Adrenal gland (tissue), 12 donors: ENCODE results near the gene TSPAN32. TPM values are rescaled to one million over a fixed set of nuclear protein-coding genes. Genes with fewer than 3 reads are reported as not detected.
"Not testable (repeated sequence)": the region's sequence is repeated elsewhere in the genome, so short reads cannot be mapped to it uniquely, and the experiment has no call there.

Source experiments
- DNase-seq, 7 donors: peaks; one replicate each; pipeline ENCODE4 v3.0.0-alpha.2; 2019 to 2020
- H3K27ac ChIP-seq, 5 donors: fragments of 200-600 bp; sonication (generic) in 4 of 5; 1 replicate in 3 of 5; 2 replicates in 2 of 5; pipeline versions ENCODE4 v1.5.1 to v1.8.0; 2016 to 2020; ENCODE audit warnings: mild to moderate bottlenecking in 1 of 5
- H3K27me3 ChIP-seq: fragments of 200-600 bp; 2 replicates; pipeline ENCODE4 v1.8.0; 2021
- H3K36me3 ChIP-seq, 2 donors: fragments of 200-600 bp; replicated peaks in 1 of 2; 1 replicate in 1 of 2; 2 replicates in 1 of 2; pipeline versions ENCODE4 v1.5.1 to v1.8.0; 2018 to 2022
- H3K4me1 ChIP-seq, 2 donors: fragments of 200-600 bp; replicated peaks in 1 of 2; 1 replicate in 1 of 2; 2 replicates in 1 of 2; pipeline versions ENCODE4 v1.5.1 to v1.8.0; 2018 to 2021
- H3K4me3 ChIP-seq, 4 donors: fragments of 200-600 bp; sonication (generic) in 3 of 4; one replicate each; pipeline ENCODE4 v1.5.1; 2016 to 2018
- H3K9me3 ChIP-seq, 3 donors: fragments of 200-600 bp; sonication (generic) in 1 of 3; replicated peaks in 1 of 3; 1 replicate in 2 of 3; 2 replicates in 1 of 3; pipeline versions ENCODE4 v1.5.1 to v1.8.0; 2016 to 2021
- POLR2A ChIP-seq, 2 donors: fragments of 450-650 bp; IDR thresholded peaks; one replicate each; pipeline ENCODE4 v1.6.1; 2017; ENCODE audit warnings: antibody characterized with exemption in 2 of 2, mild to moderate bottlenecking in 2 of 2, moderate library complexity in 1 of 2
- WGBS, 4 donors: extraction: QIAGEN DNeasy Blood & Tissue Kit in 2 of 4; methylation state at CpG; one replicate each; pipeline versions ENCODE4 v1.1.5 to v1.1.7; 2013 to 2017; 5-methylcytosine and 5-hydroxymethylcytosine counted together
- intact Hi-C, 2 donors: fragments of 100-400 bp; cut with DNase I; formaldehyde crosslinking; loops; one replicate each; pipeline versions ENCODE4 v1.14.1 to v1.15.0; 2022 to 2023
- polyA plus RNA-seq, 3 donors: library from polyadenylated mRNA; stranded (reverse); fragments of 200-250 nt in 2 of 3; fragments of 350-450 nt in 1 of 3; fragmentation: Illumina TruSeq in 1 of 3; extraction: RNeasy Lipid Tissue Mini Kit (QIAGEN cat#74804) in 1 of 3; gene quantifications; one replicate each; pipeline ENCODE4 v1.2.3, GENCODE V29; 2013 to 2014
- total RNA-seq, 9 donors: library from RNA; depleted of rRNA in 4 of 9; stranded (reverse); fragments of >200 nt in 4 of 9; fragments of 120-200 nt in 1 of 9; fragmentation: NEBNext Ultra II Directional in 1 of 9; extraction: Animal tissue kit (Norgen Biotek cat#: 25700) in 1 of 9; gene quantifications; one replicate each; pipeline versions ENCODE4 v1.1.0 to v1.2.4, GENCODE V29; 2013 to 2023
- TF ChIP-seq, protein P1 (sequence below), 6 experiments: fragments of 450-650 bp in 4 of 6; fragments of 200-600 bp in 2 of 6; sonication (generic) in 1 of 6; IDR thresholded peaks; 1 replicate in 5 of 6; 2 replicates in 1 of 6; pipeline versions ENCODE4 v1.5.1 to v1.8.0; 2016 to 2021; ENCODE audit warnings: antibody characterized with exemption in 6 of 6, mild to moderate bottlenecking in 2 of 6, moderate library complexity in 1 of 6
- donor health status: healthy with polysubstance abuse.
- donor health status: Bipolar disorder and iron deficiency.
- donor health status: DM: yes; HTN: yes; CAD: no.
- donor health status: DM: no; HTN: no; CAD: no.
- donor health status: DM: no; HTN: no; CAD: no.
- donor health status: DM: yes; HTN: yes; CAD: no.

The TSPAN32 gene
- total and polyA plus RNA-seq, 12 donors: 0.14 to 7.0 (median 0.88) TPM; not detected in 4

GRCh38 chr11:2357246-2357645 is 55.4 kb downstream of the TSPAN32 start:
- 60 to 78% (median 63%) methylated on average over 6 to 8 of the region's 8 CpGs for WGBS, 4 donors
- DNase-seq: no peak

GRCh38 chr11:2357651-2358050 is 55.8 kb downstream of the TSPAN32 start:
- DNase-seq, H3K4me3 ChIP-seq, H3K27ac ChIP-seq, H3K9me3 ChIP-seq, H3K27me3 ChIP-seq, H3K36me3 ChIP-seq, H3K4me1 ChIP-seq, intact Hi-C loops: not testable (repeated sequence)
- 91 to 96% (median 94%) methylated on average over 9 to 13 of the region's 13 CpGs for WGBS, 4 donors

More at GRCh38 chr11:2357246-2357645, 55.4 kb downstream of the TSPAN32 start:
- intact Hi-C loops: no loop called here
- no peaks in the 10 kb centered on the region for H3K9me3 ChIP-seq
- no peaks in the 10 kb centered on the region for H3K27me3 ChIP-seq
- no peaks in the 10 kb centered on the region for H3K4me1 ChIP-seq
- H3K36me3 ChIP-seq: no peaks in the 10 kb centered on the region
- no peak for TF ChIP-seq POLR2A (IDR thresholded peaks at IDR 0.05)
- TF ChIP-seq, protein P1, sequence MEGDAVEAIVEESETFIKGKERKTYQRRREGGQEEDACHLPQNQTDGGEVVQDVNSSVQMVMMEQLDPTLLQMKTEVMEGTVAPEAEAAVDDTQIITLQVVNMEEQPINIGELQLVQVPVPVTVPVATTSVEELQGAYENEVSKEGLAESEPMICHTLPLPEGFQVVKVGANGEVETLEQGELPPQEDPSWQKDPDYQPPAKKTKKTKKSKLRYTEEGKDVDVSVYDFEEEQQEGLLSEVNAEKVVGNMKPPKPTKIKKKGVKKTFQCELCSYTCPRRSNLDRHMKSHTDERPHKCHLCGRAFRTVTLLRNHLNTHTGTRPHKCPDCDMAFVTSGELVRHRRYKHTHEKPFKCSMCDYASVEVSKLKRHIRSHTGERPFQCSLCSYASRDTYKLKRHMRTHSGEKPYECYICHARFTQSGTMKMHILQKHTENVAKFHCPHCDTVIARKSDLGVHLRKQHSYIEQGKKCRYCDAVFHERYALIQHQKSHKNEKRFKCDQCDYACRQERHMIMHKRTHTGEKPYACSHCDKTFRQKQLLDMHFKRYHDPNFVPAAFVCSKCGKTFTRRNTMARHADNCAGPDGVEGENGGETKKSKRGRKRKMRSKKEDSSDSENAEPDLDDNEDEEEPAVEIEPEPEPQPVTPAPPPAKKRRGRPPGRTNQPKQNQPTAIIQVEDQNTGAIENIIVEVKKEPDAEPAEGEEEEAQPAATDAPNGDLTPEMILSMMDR (IDR thresholded peaks at IDR 0.05): no peak
- H3K27ac ChIP-seq: no peak overlapping the region
- H3K4me3 ChIP-seq: no peak overlapping the region

DNA sequence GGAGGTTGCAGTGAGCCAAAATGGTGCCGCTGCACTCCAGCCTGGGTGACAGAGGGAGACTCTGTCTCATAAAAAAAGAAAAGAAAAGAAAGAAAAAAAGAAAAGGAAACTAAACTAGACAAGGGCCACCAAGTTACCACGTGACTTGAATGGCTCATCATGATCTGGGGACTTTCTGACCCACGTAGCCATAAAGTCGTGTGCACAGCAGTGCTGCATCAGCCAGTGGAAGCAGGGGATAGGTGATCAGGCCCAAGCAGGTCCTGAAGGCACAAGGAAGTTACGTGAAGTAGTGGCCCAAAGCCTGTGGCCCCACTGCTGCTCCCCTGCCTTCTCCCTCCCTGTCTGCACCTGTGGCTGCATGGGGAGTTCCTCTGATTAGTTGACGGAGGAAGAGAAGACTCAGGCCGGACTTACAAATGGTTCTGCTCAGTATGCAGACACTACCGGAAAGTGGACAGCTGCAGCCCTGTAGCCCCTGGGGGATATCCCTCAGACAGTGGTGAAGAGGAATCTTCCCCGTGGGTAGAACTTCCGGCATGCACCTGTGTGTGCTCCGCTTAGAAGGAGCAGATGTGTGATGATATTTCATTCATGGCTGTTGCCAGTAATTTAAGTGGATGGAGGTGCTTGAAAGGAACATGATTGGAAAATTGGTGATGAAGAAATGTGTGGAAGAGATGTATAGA is 57.1 kb downstream of the TSPAN32 start:
- no peak for TF ChIP-seq POLR2A (IDR thresholded peaks at IDR 0.05)
- TF ChIP-seq, protein P1 (IDR thresholded peaks at IDR 0.05): no peak
- H3K9me3 ChIP-seq: no peaks in the 10 kb centered on the region
- DNase-seq: no peak
- no peaks in the 10 kb centered on the region for H3K27me3 ChIP-seq
- H3K36me3 ChIP-seq: no peaks in the 10 kb centered on the region
- H3K27ac ChIP-seq: no peak overlapping the region
- no peak overlapping the region for H3K4me3 ChIP-seq
- WGBS, 4 donors: 86 to 93% (median 90%) methylated on average over 11 of the region's 11 CpGs
- intact Hi-C loops: no loop called here
- no peaks in the 10 kb centered on the region for H3K4me1 ChIP-seq

DNA sequence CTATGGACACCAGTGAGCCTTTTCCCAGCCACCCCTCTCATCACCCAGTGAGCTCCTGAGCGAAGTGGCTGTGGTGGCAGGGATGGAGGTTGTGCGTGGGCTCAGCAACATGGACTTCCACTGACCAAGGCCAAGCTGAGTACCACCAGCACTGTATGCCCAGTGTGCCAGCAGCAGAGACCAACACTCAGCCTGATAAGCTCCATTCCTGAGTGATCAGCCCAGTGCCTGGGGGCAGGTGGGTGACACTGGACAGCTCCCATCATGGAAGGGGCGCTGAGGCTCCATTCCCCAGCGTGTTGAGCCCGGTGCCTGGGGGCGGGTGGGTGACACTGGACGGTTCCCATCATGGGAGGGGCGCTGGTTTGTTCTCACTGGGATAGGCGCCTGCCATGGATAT is 57.7 kb downstream of the TSPAN32 start:
- peak in 1 of 7 donors; percentile 3 for DNase-seq
- no peaks in the 10 kb centered on the region for H3K36me3 ChIP-seq
- no peaks in the 10 kb centered on the region for H3K27me3 ChIP-seq
- no peaks in the 10 kb centered on the region for H3K9me3 ChIP-seq
- intact Hi-C loops: no loop called here
- H3K27ac ChIP-seq: no peak overlapping the region
- no peak overlapping the region for H3K4me3 ChIP-seq
- 90 to 96% (median 91%) methylated on average over 2 to 9 of the region's 9 CpGs for WGBS, 4 donors
- no peak for TF ChIP-seq POLR2A (IDR thresholded peaks at IDR 0.05)
- TF ChIP-seq, protein P1 (IDR thresholded peaks at IDR 0.05): no peak
- H3K4me1 ChIP-seq: no peaks in the 10 kb centered on the region

DNA sequence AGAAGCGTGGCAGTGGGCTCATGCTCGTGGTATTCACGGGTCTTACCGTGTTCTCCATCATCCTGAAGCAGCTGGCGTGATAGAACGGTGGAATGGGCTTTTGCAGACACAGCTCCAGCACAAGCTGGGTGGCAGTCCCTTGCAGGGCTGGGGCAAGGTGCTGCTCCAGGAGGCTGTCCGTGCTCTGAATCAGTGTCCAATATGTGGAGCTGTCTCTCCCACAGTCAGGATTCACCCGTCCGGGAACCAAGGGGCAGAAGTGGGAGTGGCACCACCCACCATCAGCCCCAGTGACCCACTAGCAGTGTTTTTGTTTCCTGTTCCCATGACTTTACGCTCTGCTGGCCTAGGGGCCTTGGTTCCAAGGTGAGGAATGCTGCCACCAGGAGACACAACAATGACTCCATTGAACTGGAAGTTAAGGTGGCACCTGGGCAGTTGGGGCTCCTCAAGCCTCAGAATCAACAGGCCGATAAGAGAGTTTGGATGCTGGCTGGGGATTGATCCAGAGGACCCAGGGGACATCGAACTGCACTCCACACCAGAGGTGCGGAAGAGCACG is 58.3 kb downstream of the TSPAN32 start:
- TF ChIP-seq POLR2A (IDR thresholded peaks at IDR 0.05): no peak
- TF ChIP-seq, protein P1 (IDR thresholded peaks at IDR 0.05): no peak
- Histone ChIP-seq H3K4me3 (no peak overlapping the region), H3K9me3 (no peaks in the 10 kb centered on the region), H3K27me3 (no peaks in the 10 kb centered on the region), H3K36me3 (no peaks in the 10 kb centered on the region), H3K4me1 (no peaks in the 10 kb centered on the region), H3K27ac (no peak overlapping the region)
- no peak for DNase-seq
- 89 to 94% (median 92%) methylated on average over 13 to 14 of the region's 14 CpGs for WGBS, 4 donors
- intact Hi-C loops: no loop called here
